Naive thymus-derived CD4-positive, alpha-beta T cell (primary cell): ENCODE measurements around the gene FBXO5. TPM values are rescaled to one million over a fixed set of nuclear protein-coding genes. Genes with fewer than 3 reads are reported as not detected.
A peak's percentile ranks its signal among the peaks of the same experiment; 100 is the strongest.

ENCODE experiments used
- ATAC-seq: fragments of 150-1000 bp; cut with Tn5 transposase; 2 replicates; pipeline ENCODE4 v1.10.0; 2021; ENCODE audit warnings: mild to moderate bottlenecking, moderate library complexity
- CTCF ChIA-PET: fragments of 350-600 bp; sonication (Branson Sonifier 250); formaldehyde crosslinking; loops from one replicate; lab custom pipeline; 2021; ENCODE audit warnings: antibody characterized with exemption; lab: Charles Lee
- POLR2A ChIA-PET: fragments of 350-600 bp; sonication (Branson Sonifier 250); formaldehyde crosslinking; loops from one replicate; lab custom pipeline; 2021; ENCODE audit warnings: antibody characterized with exemption, inconsistent platforms; lab: Charles Lee
- DNase-seq, 9 donors: peaks; one replicate each; pipeline versions ENCODE4 v3.0.0 to v3.0.0-alpha.2; 2020 to 2022; ENCODE audit warnings: mixed read lengths in 1 of 9
- H3K27ac ChIP-seq: one replicate; pipeline ENCODE4 v1.7.0; 2013; ENCODE audit warnings: mild to moderate bottlenecking, low read depth, low read length, moderate library complexity
- H3K27me3 ChIP-seq, 2 donors: one replicate each; pipeline ENCODE4 v1.7.0; 2013; ENCODE audit warnings: low read length in 2 of 2, mild to moderate bottlenecking in 2 of 2, moderate library complexity in 2 of 2; ENCODE audit not compliant: control insufficient read depth in 2 of 2, insufficient read depth in 2 of 2
- H3K36me3 ChIP-seq, 3 experiments: 1 replicate in 2 of 3; 2 replicates in 1 of 3; pipeline ENCODE4 v1.7.0; 2013; ENCODE audit warnings: low read length in 3 of 3, mild to moderate bottlenecking in 3 of 3, moderate library complexity in 1 of 3; ENCODE audit not compliant: insufficient read depth in 3 of 3, control insufficient read depth in 2 of 3
- H3K4me1 ChIP-seq, 2 donors: one replicate each; pipeline ENCODE4 v1.7.0; 2013; ENCODE audit warnings: low read length in 2 of 2, mild to moderate bottlenecking in 2 of 2, moderate library complexity in 1 of 2; ENCODE audit not compliant: control insufficient read depth in 2 of 2, insufficient read depth in 2 of 2
- H3K4me3 ChIP-seq: 2 replicates; pipeline ENCODE4 v1.7.0; 2013; ENCODE audit warnings: mild to moderate bottlenecking, low read length
- H3K9me3 ChIP-seq, 3 experiments: 1 replicate in 2 of 3; 2 replicates in 1 of 3; pipeline ENCODE4 v1.7.0; 2013; ENCODE audit warnings: low read length in 3 of 3; ENCODE audit not compliant: control insufficient read depth in 2 of 3
- H3K27ac Mint-ChIP-seq, 9 donors: one replicate each; pipeline ENCODE4 v1.8.0; 2020 to 2022; ENCODE audit warnings: mixed read lengths in 9 of 9, mild to moderate bottlenecking in 8 of 9, moderate library complexity in 5 of 9, inconsistent platforms in 2 of 9
- H3K27me3 Mint-ChIP-seq, 5 donors: one replicate each; pipeline ENCODE4 v1.8.0; 2021 to 2022; ENCODE audit warnings: mixed read lengths in 5 of 5, mild to moderate bottlenecking in 1 of 5
- H3K36me3 Mint-ChIP-seq, 5 donors: one replicate each; pipeline ENCODE4 v1.8.0; 2020 to 2022; ENCODE audit warnings: mixed read lengths in 5 of 5, mild to moderate bottlenecking in 3 of 5, inconsistent platforms in 1 of 5
- H3K4me1 Mint-ChIP-seq, 7 donors: one replicate each; pipeline ENCODE4 v1.8.0; 2020 to 2022; ENCODE audit warnings: mixed read lengths in 7 of 7, mild to moderate bottlenecking in 3 of 7, inconsistent platforms in 1 of 7
- H3K4me3 Mint-ChIP-seq, 10 donors: one replicate each; pipeline ENCODE4 v1.8.0; 2020 to 2022; ENCODE audit warnings: mild to moderate bottlenecking in 10 of 10, mixed read lengths in 10 of 10, moderate library complexity in 6 of 10, inconsistent platforms in 2 of 10
- H3K9me3 Mint-ChIP-seq, 11 donors: one replicate each; pipeline ENCODE4 v1.8.0; 2020 to 2022; ENCODE audit warnings: mixed read lengths in 11 of 11, mild to moderate bottlenecking in 4 of 11, inconsistent platforms in 1 of 11, moderate library complexity in 1 of 11
- intact Hi-C, 2 donors: fragments of 100-400 bp; cut with micrococcal nuclease; formaldehyde crosslinking; loops; one replicate each; pipeline ENCODE4 v1.15.1; 2023
- polyA plus RNA-seq, 2 donors: library from polyadenylated mRNA; unstranded; fragments of 300-500 nt; fragmentation: Illumina TruSeq; gene quantifications; one replicate each; pipeline ENCODE4 v1.2.3, GENCODE V29; 2021
- total RNA-seq, 6 experiments: library from RNA in 5 of 6; stranded (reverse) in 5 of 6; gene quantifications; 1 replicate in 5 of 6; 2 replicates in 1 of 6; pipeline ENCODE4 v1.2.3 and lab custom pipeline; 2021 to 2026

The FBXO5 gene
- total and polyA plus RNA-seq, 7 experiments from 2014 or later, result 3.2 to 50.2 (median 9.0) TPM

- Mint-ChIP-seq H3K4me1 (no peaks in the 10 kb centered on the region), H3K27ac (no peak overlapping the region), H3K4me3 (no peak overlapping the region), H3K36me3 (no peaks in the 10 kb centered on the region), H3K27me3 (peaks cover 10 to 58% (median 22%) of the 10 kb centered on the region in 5 donors), H3K9me3 (no peaks in the 10 kb centered on the region)
- Histone ChIP-seq H3K36me3 (no peaks in the 10 kb centered on the region), H3K27me3 (no peaks in the 10 kb centered on the region), H3K4me3 (no peak overlapping the region), H3K27ac (no peak overlapping the region), H3K9me3 (no peaks in the 10 kb centered on the region), H3K4me1 (no peaks in the 10 kb centered on the region)
- intact Hi-C loops, result no loop called here
- DNase-seq (no peak), ATAC-seq (no peak)
- ChIA-PET CTCF (no interaction called here), POLR2A (no interaction called here)
These were observed 30.6 kb upstream of the FBXO5 start for GRCh38 chr6:153013438-153013837.

GRCh38 chr6:153012856-153013255 lies 30.0 kb upstream of the FBXO5 start:
- intact Hi-C loops, result no loop called here
- no peak overlapping the region for H3K4me3 Mint-ChIP-seq
- CTCF ChIA-PET, result no interaction called here

DNA sequence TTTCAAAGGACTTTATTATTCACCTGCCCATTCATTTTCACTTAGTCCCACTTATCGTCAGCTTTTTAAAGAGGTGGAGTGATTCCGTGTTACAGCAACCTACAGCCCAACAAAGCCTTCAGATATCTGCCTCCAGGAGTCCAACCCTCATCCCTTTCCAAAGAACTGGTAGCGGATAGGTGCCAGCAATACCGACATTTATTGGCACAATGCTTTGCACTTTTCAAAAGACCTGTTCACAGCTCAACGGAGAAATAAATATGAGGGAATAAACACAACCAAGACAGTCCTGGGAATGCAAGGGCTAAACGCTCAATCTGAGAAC lies 20.5 kb upstream of the FBXO5 start:
- H3K4me3 Mint-ChIP-seq, result peak overlapping the region; percentile 85 to 99 (median 96)
- Histone ChIP-seq H3K27ac (peak overlapping the region; percentile 73), H3K4me3 (peak overlapping the region; percentile 63), H3K36me3 (peaks cover 0 to 10% (median 0%) of the 10 kb centered on the region in 3 experiments), H3K4me1 (peaks cover 18% of the 10 kb centered on the region in 2 donors), H3K27me3 (no peaks in the 10 kb centered on the region), H3K9me3 (no peaks in the 10 kb centered on the region)
- H3K27me3 Mint-ChIP-seq, result peaks cover 0 to 21% (median 0%) of the 10 kb centered on the region in 5 donors
- ChIA-PET POLR2A (interaction anchor here (0.5 to 3.6 kb wide), 2 partner anchors 13 to 20 kb away, joined by 3 to 16 read pairs; partner anchors contain the start of gene FBXO5), CTCF (no interaction called here)
- H3K4me1 Mint-ChIP-seq, result peaks cover 24 to 59% (median 49%) of the 10 kb centered on the region in 7 donors
- H3K27ac Mint-ChIP-seq, result peak overlapping the region; percentile 86 to 98 (median 93)
- intact Hi-C loops, result loop anchor here (1.0 to 10.0 kb wide), 9 partner anchors 8 to 1729 kb away; partner anchors contain the start of genes SCAF8 (in 2 of the 2), ZBTB2 (in 2 of the 2) and RMND1 (in 1 of the 2)
- H3K9me3 Mint-ChIP-seq, result peaks cover 0 to 3% (median 0%) of the 10 kb centered on the region in 11 donors
- ATAC-seq (no peak), DNase-seq (peak in 1 of 9 donors; percentile 12)
- peaks cover 3 to 18% (median 5%) of the 10 kb centered on the region in 5 donors for H3K36me3 Mint-ChIP-seq

More at GRCh38 chr6:153012856-153013255, 30.0 kb upstream of the FBXO5 start:
- no peaks in the 10 kb centered on the region for H3K4me1 Mint-ChIP-seq
- Histone ChIP-seq H3K27ac (no peak overlapping the region), H3K4me3 (no peak overlapping the region), H3K36me3 (no peaks in the 10 kb centered on the region), H3K27me3 (no peaks in the 10 kb centered on the region), H3K9me3 (no peaks in the 10 kb centered on the region), H3K4me1 (no peaks in the 10 kb centered on the region)
- POLR2A ChIA-PET, result no interaction called here
- H3K27me3 Mint-ChIP-seq, result peaks cover 8 to 57% (median 20%) of the 10 kb centered on the region in 5 donors
- no peaks in the 10 kb centered on the region for H3K36me3 Mint-ChIP-seq
- H3K9me3 Mint-ChIP-seq, result no peaks in the 10 kb centered on the region
- no peak overlapping the region for H3K27ac Mint-ChIP-seq
- DNase-seq (no peak), ATAC-seq (no peak)

DNA sequence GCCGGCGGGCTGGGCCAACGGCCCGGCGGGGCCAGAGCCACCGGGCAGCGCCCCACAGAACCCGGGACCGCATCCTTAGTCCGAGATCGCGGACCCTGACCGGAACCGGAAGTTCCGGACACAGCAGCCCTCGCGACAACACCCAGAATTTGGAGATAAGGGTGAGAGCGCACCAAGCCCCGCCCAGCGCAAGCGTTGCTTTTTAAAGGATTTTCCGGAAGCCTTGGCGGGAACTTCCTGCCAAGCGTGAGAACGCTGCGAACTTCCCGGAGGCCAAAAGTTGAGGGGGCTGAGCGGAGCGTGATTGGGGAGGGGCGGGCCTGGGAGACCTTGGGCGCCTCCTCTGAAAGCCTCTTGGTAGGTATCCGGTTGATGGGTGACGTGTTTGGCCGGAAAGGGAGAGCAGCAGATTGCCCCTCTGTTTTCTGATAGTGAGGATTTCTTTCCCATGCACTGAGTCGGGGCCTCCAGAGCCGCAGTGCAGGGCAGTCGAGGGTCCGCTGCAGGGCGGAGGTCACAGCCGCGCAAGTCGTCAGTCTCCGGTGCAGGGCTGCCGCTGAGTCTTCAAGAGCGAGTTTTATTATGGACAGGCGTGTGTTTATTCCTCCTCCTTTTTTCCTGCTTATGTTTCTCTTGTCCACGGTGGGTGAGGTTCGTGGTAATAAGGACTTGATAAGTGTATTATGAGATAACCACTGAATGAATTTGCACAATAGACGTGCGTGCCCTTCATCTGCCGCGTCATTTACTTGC lies 19.9 kb upstream of the FBXO5 start, which contains the start of gene MTRF1L:
Gene MTRF1L (minus strand): TSS at position 97 of the 753 bp plus-strand sequence. CDS start 24 bp downstream, at position 73.
- ATAC-seq (peak; percentile 92), DNase-seq (peak; percentile 52 to 84 (median 70))
- Mint-ChIP-seq H3K36me3 (peaks cover 3 to 18% (median 5%) of the 10 kb centered on the region in 5 donors), H3K9me3 (peaks cover 0 to 3% (median 0%) of the 10 kb centered on the region in 11 donors), H3K27me3 (peaks cover 0 to 18% (median 0%) of the 10 kb centered on the region in 5 donors), H3K4me3 (peak within 1 kb of the TSS; percentile 85 to 99 (median 96)), H3K27ac (peak within 1 kb of the TSS; percentile 86 to 98 (median 93)), H3K4me1 (peaks cover 24 to 59% (median 49%) of the 10 kb centered on the region in 7 donors)
- POLR2A ChIA-PET, result interaction anchor here (0.5 to 3.6 kb wide), 2 partner anchors 12 to 19 kb away, joined by 3 to 16 read pairs; partner anchors contain the start of gene FBXO5
- peak within 1 kb of the TSS; percentile 63 for H3K4me3 ChIP-seq
- intact Hi-C loops, result loop anchor here (1.0 to 10.0 kb wide), 10 partner anchors 7 to 1730 kb away; partner anchors contain the start of genes RMND1 (in 2 of the 2), SCAF8 (in 2 of the 2) and ZBTB2 (in 2 of the 2)
- CTCF ChIA-PET, result no interaction called here
- H3K36me3 ChIP-seq, result peaks cover 0 to 10% (median 0%) of the 10 kb centered on the region in 3 experiments
- no peaks in the 10 kb centered on the region for H3K9me3 ChIP-seq
- H3K27me3 ChIP-seq, result no peaks in the 10 kb centered on the region
- peaks cover 18% of the 10 kb centered on the region in 2 donors for H3K4me1 ChIP-seq
- H3K27ac ChIP-seq, result peak within 1 kb of the TSS; percentile 73

DNA sequence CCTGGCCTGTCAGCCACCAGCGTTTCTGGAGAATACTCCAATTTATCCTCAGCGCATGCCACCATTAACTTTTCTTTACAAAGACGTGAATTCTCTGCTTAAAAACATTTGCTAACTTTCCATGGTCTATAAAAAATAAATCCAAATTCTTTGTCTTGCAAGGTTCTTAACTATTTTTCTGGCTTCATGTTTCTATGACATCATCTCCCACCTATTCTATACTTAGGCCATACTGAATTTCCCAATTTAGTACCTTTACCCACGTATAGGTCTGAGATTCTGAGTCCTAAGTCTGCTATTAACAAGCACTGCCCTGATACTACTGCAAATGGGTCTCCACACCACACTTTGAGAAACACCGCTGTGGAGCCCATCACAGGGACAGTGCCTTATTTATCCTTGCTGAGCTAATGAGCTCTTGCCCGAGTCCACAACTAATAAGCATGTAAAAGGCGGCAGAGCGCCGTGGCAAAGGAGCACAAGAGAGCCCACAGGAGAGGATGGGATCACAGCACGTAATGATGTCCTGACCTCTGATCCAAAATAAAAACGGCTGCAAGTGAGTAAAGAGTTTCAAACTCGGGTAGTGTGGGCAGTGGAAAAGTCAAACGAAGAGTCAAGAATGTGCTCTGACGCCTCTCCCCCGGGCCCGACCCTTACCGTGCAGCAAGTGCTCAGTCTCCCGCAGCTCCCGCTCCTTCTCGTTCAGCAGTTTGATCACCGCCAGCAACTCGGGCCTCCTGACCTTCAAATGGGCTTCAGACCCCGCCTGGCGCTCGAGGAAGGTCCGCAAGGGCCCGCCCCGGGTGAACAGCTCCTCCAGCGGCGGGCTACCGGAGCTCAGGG lies 19.1 kb upstream of the FBXO5 start:
- H3K27ac Mint-ChIP-seq, result peak overlapping the region; percentile 71 to 94 (median 87)
- H3K36me3 Mint-ChIP-seq, result peaks cover 7 to 22% (median 12%) of the 10 kb centered on the region in 5 donors
- POLR2A ChIA-PET, result interaction anchor here (3.6 kb wide), 1 partner anchor 19 kb away, joined by 16 read pairs; the partner anchor contains the start of gene FBXO5
- Histone ChIP-seq H3K4me3 (peak overlapping the region; percentile 63), H3K27me3 (no peaks in the 10 kb centered on the region), H3K4me1 (peaks cover 18% of the 10 kb centered on the region in 2 donors), H3K36me3 (peaks cover 0 to 17% (median 0%) of the 10 kb centered on the region in 3 experiments), H3K27ac (peak overlapping the region; percentile 73), H3K9me3 (no peaks in the 10 kb centered on the region)
- H3K4me3 Mint-ChIP-seq, result peak overlapping the region; percentile 85 to 99 (median 96)
- H3K4me1 Mint-ChIP-seq, result peaks cover 24 to 66% (median 54%) of the 10 kb centered on the region in 7 donors
- DNase-seq (peak in 2 of 9 donors; percentile 8 to 25), ATAC-seq (peak; percentile 1)
- peaks cover 0 to 3% (median 0%) of the 10 kb centered on the region in 11 donors for H3K9me3 Mint-ChIP-seq
- peaks cover 0 to 17% (median 0%) of the 10 kb centered on the region in 5 donors for H3K27me3 Mint-ChIP-seq
- CTCF ChIA-PET, result no interaction called here
- intact Hi-C loops, result loop anchor here (1.0 to 10.0 kb wide), 7 partner anchors 699 to 1731 kb away; partner anchors contain the start of genes RMND1 (in 2 of the 2), SCAF8 (in 2 of the 2) and ZBTB2 (in 2 of the 2)
